Sciatic nerve (tissue), 2 donors: Measurements from ENCODE around the gene GPER1. TPM values are rescaled to one million over a fixed set of nuclear protein-coding genes. Genes with fewer than 3 reads are reported as not detected.
"Not testable (repeated sequence)": the region's sequence is repeated elsewhere in the genome, so short reads cannot be mapped to it uniquely, and the experiment has no call there.

Source experiments
- ATAC-seq: fragments of 200-7000 bp; cut with Tn5 transposase; one replicate; pipeline ENCODE4 v1.9.1; 2020; ENCODE audit warnings: mild to moderate bottlenecking, moderate library complexity
- DNase-seq: peaks from one replicate; pipeline ENCODE4 v3.0.0-alpha.2; 2020; ENCODE audit warnings: low spot score
- intact Hi-C: fragments of 100-400 bp; cut with DNase I; formaldehyde crosslinking; loops from one replicate; pipeline ENCODE4 v1.14.2; 2022
- total RNA-seq: library from RNA; stranded (reverse); fragmentation: NEBNext Ultra II Directional; extraction: Animal tissue kit (Norgen Biotek cat#: 25700); gene quantifications from one replicate; pipeline ENCODE4 v1.2.1, GENCODE V29; 2021
- donor health status: DM: no; HTN: no; CAD: no.
- donor health status: DM: no; HTN: no; CAD: no.

Gene GPER1
- total RNA-seq, 1 donor from 2014 or later: 11.1 TPM

- intact Hi-C loops: no loop called here
- DNase-seq (no peak), ATAC-seq (no peak)
Measured at GRCh38 chr7:1109581-1110310, 21.8 kb downstream of the GPER1 start.

GRCh38 chr7:1110358-1110757 is 22.4 kb downstream of the GPER1 start:
- DNase-seq: no peak
- intact Hi-C loops: no loop called here
- ATAC-seq: no peak

GRCh38 chr7:1111156-1111555 is 23.2 kb downstream of the GPER1 start:
- peak; percentile 9 for DNase-seq
- no peak for ATAC-seq
- intact Hi-C loops: no loop called here

GRCh38 chr7:1112109-1112508 is 24.2 kb downstream of the GPER1 start:
- ATAC-seq: no peak
- intact Hi-C loops: no loop called here
- DNase-seq: peak; percentile 49

DNA sequence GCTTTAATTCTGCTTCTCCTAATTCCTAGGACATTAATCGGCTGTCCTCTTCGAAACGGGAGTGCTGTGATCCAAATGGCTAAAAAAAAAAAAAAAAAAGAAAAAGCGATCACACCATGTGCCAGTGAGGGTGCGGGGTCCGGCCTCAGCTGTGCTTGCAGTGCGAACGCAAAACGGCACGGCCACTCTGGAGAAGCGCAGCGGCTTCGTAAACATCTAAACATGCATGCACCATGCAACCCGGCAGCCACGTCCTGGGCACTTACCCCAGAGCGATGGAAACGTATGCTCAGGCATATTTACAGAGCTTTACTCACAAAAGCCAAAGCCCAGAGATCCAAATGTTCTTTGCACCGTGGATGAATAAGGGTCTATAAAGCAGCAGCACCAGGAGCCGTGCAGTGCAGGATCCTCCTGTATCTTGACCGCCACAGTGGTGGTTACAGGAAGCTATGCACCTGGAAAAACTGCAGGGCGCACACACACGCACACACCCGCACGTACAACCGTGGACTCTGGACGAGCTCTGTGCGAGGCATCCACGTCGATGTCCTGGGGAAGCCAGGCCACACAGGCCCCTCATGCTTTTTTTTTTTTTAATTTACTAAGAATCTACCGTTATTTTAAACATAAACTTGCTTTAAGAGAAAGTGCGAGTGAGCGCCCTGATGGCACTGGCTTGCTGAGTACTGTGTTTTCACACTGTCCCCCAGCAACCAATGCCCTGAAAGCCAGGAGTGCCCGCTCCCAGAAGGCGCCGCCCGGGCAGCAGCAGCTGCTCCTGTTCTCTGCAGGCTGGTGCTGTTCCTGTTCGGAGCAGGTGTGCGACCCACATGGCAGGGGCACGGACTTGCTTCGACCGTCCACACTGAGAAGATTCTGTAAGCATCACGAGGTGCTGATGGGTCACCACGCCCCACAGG is 25.0 kb downstream of the GPER1 start:
- no peak for ATAC-seq
- peak; percentile 48 for DNase-seq
- intact Hi-C loops: no loop called here

DNA sequence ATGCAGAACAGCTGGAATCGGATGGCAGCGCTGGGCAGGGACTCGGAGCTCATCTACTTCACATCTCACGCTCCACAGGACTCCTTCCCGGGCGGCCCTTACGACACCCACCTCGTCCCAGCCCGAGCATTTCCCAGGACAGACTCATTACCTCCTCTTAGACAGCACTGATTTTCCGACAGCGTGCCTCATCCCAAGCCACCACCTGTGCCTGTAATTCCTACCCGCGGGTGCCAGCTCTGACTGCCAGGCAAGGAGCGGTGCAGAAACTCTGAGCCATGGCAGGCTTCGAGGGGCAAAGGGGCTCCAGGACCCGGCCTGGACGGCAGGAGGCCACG is 25.6 kb downstream of the GPER1 start:
- DNase-seq: peak; percentile 52
- no peak for ATAC-seq
- intact Hi-C loops: no loop called here

DNA sequence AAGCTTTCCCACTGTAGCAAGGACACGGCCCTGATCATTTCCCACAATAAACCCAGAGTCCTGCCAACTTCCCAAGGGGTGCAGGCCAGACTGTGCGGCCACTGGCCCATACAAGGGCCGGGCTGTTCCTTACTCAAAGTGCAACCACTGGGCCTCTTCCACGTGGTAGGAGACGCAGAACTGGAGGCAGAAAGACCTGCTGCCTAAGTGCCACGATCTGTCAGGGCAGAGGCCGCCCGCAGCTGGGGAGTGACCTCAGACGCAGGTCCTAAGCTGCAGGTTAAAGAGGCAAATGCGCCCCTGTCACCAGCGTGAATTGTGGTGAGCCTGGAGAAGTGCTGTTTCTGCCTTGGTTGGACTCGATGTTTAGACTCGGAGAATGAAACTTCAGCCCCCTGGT is 26.2 kb downstream of the GPER1 start:
- intact Hi-C loops: no loop called here
- ATAC-seq (no peak), DNase-seq (peak; percentile 47)

- DNase-seq (peak; percentile 37), ATAC-seq (no peak)
- intact Hi-C loops: no loop called here
Measured at GRCh38 chr7:1114505-1114904, 26.6 kb downstream of the GPER1 start.

- intact Hi-C loops, ATAC-seq: not testable (repeated sequence)
- peak; percentile 53 for DNase-seq
Measured at GRCh38 chr7:1115171-1116045, 27.5 kb downstream of the GPER1 start.

DNA sequence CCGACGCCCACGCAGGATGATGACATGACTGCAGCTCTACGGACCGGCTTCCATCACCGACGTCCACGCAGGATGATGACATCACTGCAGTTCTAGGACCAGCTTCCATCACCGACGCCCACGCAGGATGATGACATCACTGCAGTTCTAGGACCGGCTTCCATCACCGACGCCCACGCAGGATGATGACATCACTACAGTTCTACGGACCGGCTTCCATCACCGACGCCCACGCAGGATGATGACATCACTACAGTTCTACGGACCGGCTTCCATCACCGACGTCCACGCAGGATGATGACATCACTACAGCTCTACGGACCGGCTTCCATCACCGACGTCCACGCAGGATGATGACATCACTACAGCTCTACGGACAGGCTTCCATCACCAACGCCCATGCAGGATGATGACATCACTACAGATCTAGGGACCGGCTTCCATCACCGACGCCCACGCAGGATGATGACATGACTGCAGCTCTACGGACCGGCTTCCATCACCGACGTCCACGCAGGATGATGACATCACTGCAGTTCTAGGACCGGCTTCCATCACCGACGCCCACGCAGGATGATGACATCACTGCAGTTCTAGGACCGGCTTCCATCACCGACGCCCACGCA is 28.6 kb downstream of the GPER1 start:
- intact Hi-C loops, ATAC-seq: not testable (repeated sequence)
- DNase-seq: peak; percentile 45

GRCh38 chr7:1117321-1117928 is 29.5 kb downstream of the GPER1 start:
- ATAC-seq: no peak
- intact Hi-C loops: no loop called here
- peak; percentile 39 for DNase-seq

- ATAC-seq (no peak), DNase-seq (no peak)
- intact Hi-C loops: no loop called here
Measured at GRCh38 chr7:1119201-1119600, 31.3 kb downstream of the GPER1 start.

- no peak for ATAC-seq
- intact Hi-C loops: loop anchor here (5.0 kb wide), 1 partner anchor 33 kb away; the partner anchor contains the start of gene GPER1
- peak; percentile 53 for DNase-seq
Measured at GRCh38 chr7:1120791-1121190, 32.9 kb downstream of the GPER1 start.

- intact Hi-C loops: loop anchor here (5.0 kb wide), 1 partner anchor 34 kb away; the partner anchor contains the start of gene GPER1
- DNase-seq: peak; percentile 38
- ATAC-seq: no peak
Measured at GRCh38 chr7:1121476-1121875, 33.6 kb downstream of the GPER1 start.

GRCh38 chr7:1121886-1122831 is 34.2 kb downstream of the GPER1 start:
- DNase-seq (peak; percentile 53), ATAC-seq (no peak)
- intact Hi-C loops: loop anchor here (5.0 kb wide), 1 partner anchor 35 kb away; the partner anchor contains the start of gene GPER1

DNA sequence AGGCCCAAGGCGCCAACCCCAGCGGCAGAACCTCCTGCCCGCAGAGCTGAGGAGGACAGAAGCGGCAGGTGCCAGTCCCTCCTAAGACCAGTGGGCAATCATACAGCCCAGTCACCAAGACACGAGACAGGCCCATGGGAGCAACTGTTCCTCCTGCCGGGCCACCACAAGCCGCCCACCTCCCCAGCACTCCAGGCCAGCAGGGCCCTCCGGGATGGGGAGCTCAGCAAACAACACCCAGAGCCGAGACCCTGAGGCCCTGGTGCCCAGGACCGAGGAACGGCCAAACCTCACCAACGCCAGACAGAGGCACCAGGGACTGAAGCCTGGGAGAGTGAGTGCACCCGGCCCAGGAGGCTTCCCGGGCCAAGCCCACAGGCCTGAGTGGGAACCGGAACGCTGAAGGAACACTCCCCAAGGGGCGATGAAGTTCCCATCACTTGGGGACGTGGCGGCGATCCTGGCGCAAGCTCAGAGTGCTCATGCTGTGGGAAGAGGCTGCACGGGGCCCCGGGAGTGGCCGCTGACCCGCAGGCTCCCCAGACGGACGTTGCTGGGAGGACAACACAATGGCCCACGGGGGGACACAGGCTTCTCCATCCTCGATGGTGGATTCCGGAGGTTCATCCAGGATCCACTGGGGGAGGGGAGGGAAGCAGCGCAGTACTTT is 35.1 kb downstream of the GPER1 start:
- peak; percentile 31 for ATAC-seq
- peak; percentile 63 for DNase-seq
- intact Hi-C loops: loop anchor here (5.0 kb wide), 1 partner anchor 36 kb away; the partner anchor contains the start of gene GPER1
